ENCODE results near the gene SMCO2. TPM values are rescaled to one million over a fixed set of nuclear protein-coding genes. Genes with fewer than 3 reads are reported as not detected.

Gene SMCO2
- total RNA-seq, 1 experiment from 2014 or later, result 0.36 TPM

GRCh38 chr12:27463511-27464219 lies 17.1 kb downstream of the SMCO2 start:
- DNase-seq (ENCODE audit: low read depth, low spot score), result no peak
- Histone ChIP-seq H3K36me3 (ENCODE audit: control insufficient read depth, insufficient read depth, low read length) (no peaks in the 10 kb centered on the region), H3K27me3 (ENCODE audit: control insufficient read depth, insufficient read depth, low read length) (no peaks in the 10 kb centered on the region), H3K9me3 (ENCODE audit: control insufficient read depth, insufficient read depth, low read depth, low read length) (no peaks in the 10 kb centered on the region), H3K4me1 (ENCODE audit: control insufficient read depth, insufficient read depth, low read length) (peaks cover 9% of the 10 kb centered on the region), H3K4me3 (ENCODE audit: low read depth in 2 of 2, low read length in 2 of 2) (no peak overlapping the region), H3K27ac (ENCODE audit: low read length) (no peak overlapping the region)
- in situ Hi-C loops (cut with HindIII; ENCODE audit: low pct_unique_long_range_greater_than_20kb, low sequenced_read_pairs) (no loop called here), intact Hi-C loops (cut with micrococcal nuclease; ENCODE audit: unreplicated experiment) (no loop called here)
- no peak for ATAC-seq
- ChIA-PET POLR2A (interaction anchor here (0.6 kb wide), 1 partner anchor 38 kb away, joined by 3 read pairs; no protein-coding TSS in a partner anchor), CTCF (no interaction called here)
- BruUV-seq (replicated peaks), result no TSS peak
- no peak for TF ChIP-seq POLR2AphosphoS5 (IDR thresholded peaks at IDR 0.05; ENCODE audit: low read depth, low read length)
- no peak for TF ChIP-seq TCF7L2 (IDR thresholded peaks at IDR 0.05; ENCODE audit: low read depth, low read length)

- no peaks in the 10 kb centered on the region for H3K36me3 ChIP-seq (ENCODE audit: control insufficient read depth, insufficient read depth, low read length)
- POLR2A ChIA-PET, result interaction anchor here (0.6 kb wide), 1 partner anchor 37 kb away, joined by 3 read pairs; no protein-coding TSS in a partner anchor
Observed at GRCh38 chr12:27464220-27464554, 17.7 kb downstream of the SMCO2 start.

More at GRCh38 chr12:27464220-27464554, 17.7 kb downstream of the SMCO2 start:
- in situ Hi-C loops (cut with HindIII; ENCODE audit: low pct_unique_long_range_greater_than_20kb, low sequenced_read_pairs) (no loop called here), intact Hi-C loops (cut with micrococcal nuclease; ENCODE audit: unreplicated experiment) (no loop called here)
- no peak overlapping the region for H3K27ac ChIP-seq (ENCODE audit: low read length)
- no peak overlapping the region for H3K4me3 ChIP-seq (ENCODE audit: low read depth in 2 of 2, low read length in 2 of 2)
- no TSS peak for BruUV-seq (replicated peaks)
- H3K27me3 ChIP-seq (ENCODE audit: control insufficient read depth, insufficient read depth, low read length), result no peaks in the 10 kb centered on the region
- CTCF ChIA-PET, result no interaction called here
- TF ChIP-seq POLR2AphosphoS5 (IDR thresholded peaks at IDR 0.05; ENCODE audit: low read depth, low read length), result no peak
- TF ChIP-seq TCF7L2 (IDR thresholded peaks at IDR 0.05; ENCODE audit: low read depth, low read length), result no peak
- TF ChIP-seq SIN3A (IDR thresholded peaks at IDR 0.05; ENCODE audit: borderline replicate concordance, insufficient read depth, low read depth, low read length), result no peak
- no peak; the same call in 1 of the 2 replicates for TF ChIP-seq CTCF (IDR thresholded peaks at IDR 0.05)
- TF ChIP-seq REST (IDR thresholded peaks at IDR 0.05; ENCODE audit: insufficient read depth in 1 of 2, low read depth in 2 of 2, low read length in 1 of 2), result no peak
- ATAC-seq (no peak), DNase-seq (ENCODE audit: low read depth, low spot score) (no peak)
- H3K4me1 ChIP-seq (ENCODE audit: control insufficient read depth, insufficient read depth, low read length), result peaks cover 9% of the 10 kb centered on the region
- no peaks in the 10 kb centered on the region for H3K9me3 ChIP-seq (ENCODE audit: control insufficient read depth, insufficient read depth, low read depth, low read length)

All from Panc1 (cell line).